T-helper 9 cell (primary cell): ENCODE data around the gene NPM3.
"Not testable (repeated sequence)": the region's sequence is repeated elsewhere in the genome, so short reads cannot be mapped to it uniquely, and the experiment has no call there.

Experiments
- DNase-seq: peaks from one replicate; pipeline ENCODE4 v3.0.0-alpha.2; 2020

Gene NPM3

GRCh38 chr10:101803511-101803910 lies 20.3 kb upstream of the NPM3 start:
- no peak for DNase-seq

- no peak for DNase-seq
Observed at GRCh38 chr10:101797403-101798059, 14.3 kb upstream of the NPM3 start.

- no peak for DNase-seq
Observed at GRCh38 chr10:101793526-101793925, 10.3 kb upstream of the NPM3 start.

GRCh38 chr10:101789686-101790085 lies 6.4 kb upstream of the NPM3 start:
- no peak for DNase-seq

GRCh38 chr10:101789231-101789630 lies 6.0 kb upstream of the NPM3 start:
- DNase-seq, result not testable (repeated sequence)

GRCh38 chr10:101785801-101786200 lies 2.6 kb upstream of the NPM3 start:
- no peak for DNase-seq

GRCh38 chr10:101784558-101784957 lies 1.3 kb upstream of the NPM3 start:
- no peak for DNase-seq

GRCh38 chr10:101783736-101784118 lies 481 bp upstream of the NPM3 start:
- DNase-seq, result no peak

- DNase-seq, result no peak
Observed at GRCh38 chr10:101781984-101782810, 1.0 kb downstream of the NPM3 start.

GRCh38 chr10:101781655-101781983 lies 1.6 kb downstream of the NPM3 start:
- DNase-seq, result no peak

GRCh38 chr10:101780818-101781654 lies 2.2 kb downstream of the NPM3 start:
- peak; percentile 58 for DNase-seq

- DNase-seq, result no peak
Observed at GRCh38 chr10:101780187-101780817, 2.9 kb downstream of the NPM3 start.

GRCh38 chr10:101779544-101780186 lies 3.6 kb downstream of the NPM3 start:
- DNase-seq, result peak; percentile 87

- no peak for DNase-seq
Observed at GRCh38 chr10:101778781-101779543, 4.3 kb downstream of the NPM3 start.

GRCh38 chr10:101778151-101778780 lies 5.0 kb downstream of the NPM3 start:
- no peak for DNase-seq

GRCh38 chr10:101777619-101778145 lies 5.6 kb downstream of the NPM3 start:
- no peak for DNase-seq

- no peak for DNase-seq
Observed at GRCh38 chr10:101776161-101776817, 7.0 kb downstream of the NPM3 start.

- DNase-seq, result no peak
Observed at GRCh38 chr10:101775273-101776160, 7.7 kb downstream of the NPM3 start, which contains the start of gene FGF8. TSS of gene FGF8 (minus strand) at chr10:101776114. CDS start at chr10:101775900, 214 bp downstream.

- DNase-seq, result no peak
Observed at GRCh38 chr10:101774589-101775272, 8.5 kb downstream of the NPM3 start.
